Measurements from ENCODE around the gene SRPRB. TPM values are rescaled to one million over a fixed set of nuclear protein-coding genes. Genes with fewer than 3 reads are reported as not detected.

Gene SRPRB
- total RNA-seq, 1 donor = 86.9 TPM

DNA sequence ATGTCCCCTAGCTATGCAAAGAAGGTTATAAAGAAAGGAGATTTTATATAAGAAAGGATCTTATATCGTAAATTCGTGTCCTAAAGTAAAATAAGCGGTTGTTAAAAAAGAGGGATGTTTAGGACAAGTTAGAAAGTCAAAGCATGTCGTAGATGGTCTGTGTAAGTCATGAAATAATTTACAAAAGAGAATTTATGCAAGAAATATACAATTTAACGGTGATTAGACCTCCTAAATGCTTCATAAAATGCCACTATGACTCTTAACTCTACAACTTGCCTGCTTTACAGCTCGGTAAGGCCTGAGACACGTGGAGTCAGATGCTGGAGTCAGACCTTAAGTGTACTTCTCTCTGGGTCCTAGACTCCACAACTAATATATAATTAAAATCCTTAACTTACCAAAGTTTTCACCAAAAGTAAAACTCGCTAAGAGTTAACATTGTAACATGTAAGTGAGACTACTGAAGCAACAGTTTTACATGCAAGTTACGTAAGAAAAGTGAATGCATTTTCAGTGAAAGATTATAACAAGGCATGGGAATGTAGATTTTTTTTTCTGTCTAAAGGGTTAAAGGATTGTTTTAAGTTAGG is 13.3 kb upstream of the SRPRB start:
- TF ChIP-seq, protein P1, sequence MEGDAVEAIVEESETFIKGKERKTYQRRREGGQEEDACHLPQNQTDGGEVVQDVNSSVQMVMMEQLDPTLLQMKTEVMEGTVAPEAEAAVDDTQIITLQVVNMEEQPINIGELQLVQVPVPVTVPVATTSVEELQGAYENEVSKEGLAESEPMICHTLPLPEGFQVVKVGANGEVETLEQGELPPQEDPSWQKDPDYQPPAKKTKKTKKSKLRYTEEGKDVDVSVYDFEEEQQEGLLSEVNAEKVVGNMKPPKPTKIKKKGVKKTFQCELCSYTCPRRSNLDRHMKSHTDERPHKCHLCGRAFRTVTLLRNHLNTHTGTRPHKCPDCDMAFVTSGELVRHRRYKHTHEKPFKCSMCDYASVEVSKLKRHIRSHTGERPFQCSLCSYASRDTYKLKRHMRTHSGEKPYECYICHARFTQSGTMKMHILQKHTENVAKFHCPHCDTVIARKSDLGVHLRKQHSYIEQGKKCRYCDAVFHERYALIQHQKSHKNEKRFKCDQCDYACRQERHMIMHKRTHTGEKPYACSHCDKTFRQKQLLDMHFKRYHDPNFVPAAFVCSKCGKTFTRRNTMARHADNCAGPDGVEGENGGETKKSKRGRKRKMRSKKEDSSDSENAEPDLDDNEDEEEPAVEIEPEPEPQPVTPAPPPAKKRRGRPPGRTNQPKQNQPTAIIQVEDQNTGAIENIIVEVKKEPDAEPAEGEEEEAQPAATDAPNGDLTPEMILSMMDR (IDR thresholded peaks at IDR 0.05; ENCODE audit: insufficient read depth, low read length) = no peak
- DNase-seq (ENCODE audit: low read depth) = peak; percentile 7
- no peak overlapping the region for H3K4me3 ChIP-seq (ENCODE audit: low read depth, low read length)

DNA sequence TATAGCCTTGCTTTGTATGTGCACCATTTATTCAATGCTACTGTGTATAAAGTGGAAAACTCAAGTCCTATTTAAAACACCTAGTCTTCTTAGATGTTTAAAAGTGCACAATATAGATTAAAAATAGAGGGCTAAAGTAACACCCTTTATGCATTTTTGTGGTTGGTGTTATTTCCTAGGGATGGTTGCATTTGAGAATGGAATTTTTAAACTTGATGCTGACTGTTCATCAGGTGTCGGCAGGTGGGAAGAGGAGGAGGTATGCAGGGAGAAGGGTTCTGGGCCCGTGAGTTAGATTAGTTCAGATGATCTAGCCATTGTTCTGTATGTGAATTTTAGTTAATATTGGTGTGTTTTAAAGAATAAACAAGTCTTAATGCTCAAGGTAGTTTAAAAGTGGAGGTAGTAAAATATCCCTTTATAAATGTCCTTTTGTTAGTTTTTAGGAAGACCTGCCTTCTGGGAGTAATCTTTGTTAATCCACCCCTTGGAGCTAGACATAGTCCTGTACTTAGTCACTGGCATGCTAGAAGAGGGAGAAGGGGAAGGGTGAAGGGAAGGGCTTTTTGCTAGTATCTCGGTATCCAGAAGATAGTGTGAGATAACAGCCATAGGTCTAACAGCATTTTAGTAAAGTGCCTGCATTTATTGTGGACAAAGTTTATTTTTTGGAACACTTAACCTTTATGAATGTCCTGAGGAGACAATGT is 8.1 kb upstream of the SRPRB start:
- H3K4me3 ChIP-seq (ENCODE audit: low read depth, low read length) = no peak overlapping the region
- DNase-seq (ENCODE audit: low read depth) = peak; percentile 22
- TF ChIP-seq, protein P1 (IDR thresholded peaks at IDR 0.05; ENCODE audit: insufficient read depth, low read length) = no peak

DNA sequence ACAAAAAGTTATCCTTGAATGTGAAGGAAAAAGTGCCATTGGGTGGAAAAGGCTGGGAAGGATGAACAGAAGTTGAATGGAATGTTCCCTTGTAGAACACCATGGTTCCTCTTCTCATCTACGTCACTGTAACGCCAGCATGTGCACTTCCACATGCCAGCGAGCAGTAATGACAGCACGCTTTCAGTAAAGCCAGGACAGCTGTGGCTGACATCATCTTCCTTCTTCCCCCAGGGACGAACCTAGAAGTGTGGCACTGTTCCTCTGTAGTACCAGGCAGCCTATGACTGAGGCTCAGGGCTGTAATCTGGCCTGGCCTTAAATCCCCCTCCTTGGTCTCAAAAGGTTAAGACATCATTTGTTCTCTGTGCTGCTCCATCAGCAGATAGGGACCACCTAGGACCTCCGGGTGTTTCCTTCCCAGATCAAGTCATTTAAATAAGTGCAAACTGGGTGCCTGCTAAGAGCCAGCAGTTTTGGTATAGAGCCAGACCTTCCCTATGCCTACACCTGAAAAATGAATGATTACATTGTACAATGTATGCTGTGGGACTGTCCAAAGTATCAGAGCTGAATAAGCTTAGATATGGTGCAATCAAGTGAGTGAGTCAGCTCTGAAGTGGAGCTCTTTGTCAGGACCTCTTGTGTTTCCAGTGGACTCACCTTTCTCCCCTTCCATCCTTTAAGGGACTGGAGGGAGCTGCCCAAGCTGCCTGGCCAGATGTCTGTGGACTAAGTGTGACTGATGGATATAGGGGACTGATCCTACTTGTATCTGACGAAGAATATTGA is 5.6 kb upstream of the SRPRB start:
- H3K4me3 ChIP-seq (ENCODE audit: low read depth, low read length) = no peak overlapping the region
- DNase-seq (ENCODE audit: low read depth) = peak; percentile 12
- TF ChIP-seq, protein P1 (IDR thresholded peaks at IDR 0.05; ENCODE audit: insufficient read depth, low read length) = no peak

DNA sequence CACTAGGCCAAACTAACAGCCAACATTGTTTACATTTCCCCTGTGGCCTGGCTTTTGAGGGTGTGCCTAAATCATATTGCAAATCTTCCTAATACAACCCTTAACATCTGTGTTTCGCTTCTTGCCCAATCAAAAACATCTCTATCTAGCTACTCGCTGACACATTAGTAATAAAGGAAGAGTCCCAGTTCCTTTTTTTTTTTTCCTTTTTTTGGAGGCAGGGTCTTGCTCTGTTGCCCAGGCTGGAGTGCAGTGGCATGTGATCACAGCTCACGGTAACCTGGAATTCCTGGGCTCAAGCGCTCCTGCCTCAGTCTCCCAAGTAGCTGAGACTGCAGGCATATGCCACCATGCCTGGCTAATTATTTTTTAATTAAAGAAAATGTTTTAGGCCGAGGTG is 2.1 kb upstream of the SRPRB start:
- TF ChIP-seq, protein P1 (IDR thresholded peaks at IDR 0.05; ENCODE audit: insufficient read depth, low read length) = no peak
- H3K4me3 ChIP-seq (ENCODE audit: low read depth, low read length) = no peak overlapping the region
- no peak for DNase-seq (ENCODE audit: low read depth)

DNA sequence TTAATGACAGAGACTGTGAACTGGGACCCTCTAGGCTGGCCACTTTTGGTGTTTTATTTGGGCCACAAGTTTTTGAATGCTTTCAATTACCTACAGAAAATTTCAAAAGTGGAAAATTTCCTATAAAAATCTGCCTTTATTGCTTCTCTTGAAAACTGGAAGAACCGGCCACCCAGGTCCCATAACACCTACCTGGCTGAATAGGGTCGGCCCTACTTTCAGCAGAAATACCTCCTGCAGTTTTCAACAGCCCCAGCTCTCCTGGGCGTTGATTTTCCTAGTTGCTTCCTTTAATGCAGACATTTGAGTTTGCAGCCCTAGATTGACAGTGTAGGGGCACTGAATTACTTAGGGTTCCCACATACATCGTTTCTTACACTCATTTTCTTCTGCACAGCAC is 719 bp upstream of the SRPRB start:
- no peak for DNase-seq (ENCODE audit: low read depth)
- TF ChIP-seq, protein P1 (IDR thresholded peaks at IDR 0.05; ENCODE audit: insufficient read depth, low read length) = no peak
- H3K4me3 ChIP-seq (ENCODE audit: low read depth, low read length) = no peak overlapping the region

DNA sequence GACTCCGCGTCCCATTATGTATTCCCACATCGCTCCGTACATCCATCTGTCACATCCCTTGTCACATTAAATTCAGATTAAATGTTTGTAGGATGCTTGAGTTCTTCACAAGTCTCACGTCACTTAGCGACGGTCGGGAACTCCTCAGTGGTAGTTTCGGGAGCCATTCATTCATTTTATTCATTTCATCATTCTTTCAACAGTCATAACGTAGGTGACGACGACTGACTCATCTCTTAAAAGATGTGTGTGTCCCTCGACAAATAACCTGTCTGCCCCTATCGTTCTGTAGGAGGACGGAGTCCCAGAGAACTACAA is 272 bp upstream of the SRPRB start:
- no peak for DNase-seq (ENCODE audit: low read depth)
- H3K4me3 ChIP-seq (ENCODE audit: low read depth, low read length) = peak overlapping the region; percentile 96
- TF ChIP-seq, protein P1 (IDR thresholded peaks at IDR 0.05; ENCODE audit: insufficient read depth, low read length) = no peak

Data from fibroblast of the aortic adventitia (primary cell).